NCI-H82 treated with DMSO at 0.1 percent for 48 hours (cell line): ENCODE results near the gene B4GALT4.

Experiments used
- DNase-seq: peaks from one replicate; lab custom pipeline; 2025; ENCODE audit not compliant: unreplicated experiment; lab: John Stamatoyannopoulos, UW

Gene B4GALT4

GRCh38 chr3:119238363-119238762 is 2.3 kb downstream of the B4GALT4 start:
- DNase-seq = no peak

- DNase-seq = no peak
Observed at GRCh38 chr3:119237299-119237698, 3.4 kb downstream of the B4GALT4 start.

GRCh38 chr3:119236756-119237155 is 3.9 kb downstream of the B4GALT4 start:
- no peak for DNase-seq

- no peak for DNase-seq
Observed at GRCh38 chr3:119235151-119235550, 5.5 kb downstream of the B4GALT4 start.

- no peak for DNase-seq
Observed at GRCh38 chr3:119234610-119235009, 6.1 kb downstream of the B4GALT4 start.

GRCh38 chr3:119230745-119231144 is 9.9 kb downstream of the B4GALT4 start:
- DNase-seq = no peak

GRCh38 chr3:119230071-119230470 is 10.6 kb downstream of the B4GALT4 start:
- DNase-seq = no peak

- no peak for DNase-seq
Observed at GRCh38 chr3:119229190-119229589, 11.5 kb downstream of the B4GALT4 start.

GRCh38 chr3:119228373-119229145 is 12.1 kb downstream of the B4GALT4 start:
- DNase-seq = no peak

- no peak for DNase-seq
Observed at GRCh38 chr3:119227070-119227850, 13.4 kb downstream of the B4GALT4 start.

GRCh38 chr3:119225121-119225520 is 15.6 kb downstream of the B4GALT4 start:
- no peak for DNase-seq

GRCh38 chr3:119223511-119223910 is 17.2 kb downstream of the B4GALT4 start:
- no peak for DNase-seq

GRCh38 chr3:119222391-119222790 is 18.3 kb downstream of the B4GALT4 start:
- DNase-seq = no peak

- DNase-seq = no peak
Observed at GRCh38 chr3:119221779-119222320, 18.8 kb downstream of the B4GALT4 start.

GRCh38 chr3:119220970-119221667 is 19.6 kb downstream of the B4GALT4 start:
- no peak for DNase-seq

- no peak for DNase-seq
Observed at GRCh38 chr3:119220198-119220597, 20.5 kb downstream of the B4GALT4 start.

GRCh38 chr3:119219069-119219468 is 21.6 kb downstream of the B4GALT4 start:
- no peak for DNase-seq

GRCh38 chr3:119211803-119212202 is 28.9 kb downstream of the B4GALT4 start:
- no peak for DNase-seq

- no peak for DNase-seq
Observed at GRCh38 chr3:119211193-119211592, 29.5 kb downstream of the B4GALT4 start.

- DNase-seq = no peak
Observed at GRCh38 chr3:119207512-119207875, 33.2 kb downstream of the B4GALT4 start.
